Measurements from ENCODE around the gene MRPL49.
"Not testable (repeated sequence)": the region's sequence is repeated elsewhere in the genome, so short reads cannot be mapped to it uniquely, and the experiment has no call there.

Gene MRPL49

DNA sequence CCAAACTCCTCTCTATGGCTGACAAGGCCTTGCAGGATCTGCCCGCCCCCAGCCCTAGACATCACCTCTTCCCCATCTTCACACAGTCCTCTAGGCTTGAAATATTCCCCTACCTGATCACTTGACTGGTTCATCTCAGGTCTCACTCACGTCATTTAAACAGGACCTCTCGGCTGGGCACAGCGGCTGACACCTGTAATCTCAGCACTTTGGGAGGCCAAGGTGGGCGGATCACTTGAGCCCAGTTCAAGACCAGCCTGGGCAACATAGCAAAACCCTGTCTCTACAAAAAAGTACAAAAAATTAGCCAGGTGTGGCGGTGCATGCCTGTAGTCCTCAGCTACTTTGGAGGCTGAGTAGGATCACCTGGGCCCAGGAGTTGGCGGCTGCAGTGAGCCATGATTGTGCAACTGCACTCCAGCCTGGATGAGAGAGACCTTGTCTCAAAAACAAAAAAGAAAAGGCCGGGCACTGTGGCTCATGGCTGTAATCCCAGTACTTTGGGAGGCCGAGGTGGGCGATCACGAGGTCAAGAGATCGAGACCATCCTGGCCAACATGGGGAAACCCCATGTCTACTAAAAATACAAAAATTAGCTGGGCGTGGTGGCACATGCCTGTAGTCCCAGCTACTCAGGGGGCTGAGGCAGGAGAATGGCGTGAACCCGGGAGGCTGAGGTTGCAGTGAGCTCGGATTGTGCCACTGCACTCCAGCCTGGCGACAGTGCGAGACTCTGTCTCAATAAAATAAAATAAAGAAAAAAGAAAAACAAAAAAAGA, 3.0 kb upstream of the MRPL49 start:
- DNase-seq, result not testable (repeated sequence)

DNA sequence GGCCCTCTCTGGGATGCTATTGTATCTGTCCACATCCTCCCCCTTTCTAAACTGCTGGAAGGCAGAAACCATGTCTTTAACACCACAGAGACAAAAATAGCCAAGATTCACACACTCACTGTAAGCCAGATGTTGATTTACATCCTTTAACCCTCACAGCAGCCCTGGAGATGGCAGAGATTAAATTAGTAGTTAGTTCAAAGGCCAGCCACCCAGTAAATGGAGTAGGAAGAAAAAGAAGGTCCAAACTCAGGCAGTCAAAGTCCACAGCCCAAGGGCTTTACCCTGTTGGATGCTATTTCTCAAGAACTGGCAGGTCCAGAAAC, 2.5 kb upstream of the MRPL49 start:
- no peak for DNase-seq

GRCh38 chr11:65120831-65121230, 1.3 kb upstream of the MRPL49 start:
- DNase-seq, result no peak

DNA sequence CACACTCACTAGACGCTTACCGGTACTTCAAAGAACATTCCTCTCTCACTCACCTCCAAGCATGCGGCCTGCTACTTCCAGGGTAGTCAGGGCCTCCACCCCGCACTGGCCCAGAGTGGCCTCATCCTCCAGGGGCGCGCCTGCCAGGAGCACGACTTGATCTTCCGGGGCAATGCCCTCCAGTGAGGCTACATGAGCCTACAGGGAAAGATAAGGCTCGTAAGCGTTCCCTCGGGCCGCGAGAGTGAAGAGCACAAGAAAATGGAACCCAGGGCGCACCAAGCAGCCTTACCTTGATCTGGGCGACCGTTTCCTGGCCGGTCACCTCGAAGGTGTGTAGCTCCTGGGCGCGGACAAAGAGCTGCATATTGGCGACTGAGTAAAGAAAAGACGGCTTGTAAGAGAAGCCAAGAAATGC, 665 bp upstream of the MRPL49 start:
- DNase-seq, result no peak

- no peak for DNase-seq
These were observed 2.5 kb downstream of the MRPL49 start for GRCh38 chr11:65124480-65125196.

GRCh38 chr11:65125197-65126056, 3.3 kb downstream of the MRPL49 start:
- no peak for DNase-seq

DNA sequence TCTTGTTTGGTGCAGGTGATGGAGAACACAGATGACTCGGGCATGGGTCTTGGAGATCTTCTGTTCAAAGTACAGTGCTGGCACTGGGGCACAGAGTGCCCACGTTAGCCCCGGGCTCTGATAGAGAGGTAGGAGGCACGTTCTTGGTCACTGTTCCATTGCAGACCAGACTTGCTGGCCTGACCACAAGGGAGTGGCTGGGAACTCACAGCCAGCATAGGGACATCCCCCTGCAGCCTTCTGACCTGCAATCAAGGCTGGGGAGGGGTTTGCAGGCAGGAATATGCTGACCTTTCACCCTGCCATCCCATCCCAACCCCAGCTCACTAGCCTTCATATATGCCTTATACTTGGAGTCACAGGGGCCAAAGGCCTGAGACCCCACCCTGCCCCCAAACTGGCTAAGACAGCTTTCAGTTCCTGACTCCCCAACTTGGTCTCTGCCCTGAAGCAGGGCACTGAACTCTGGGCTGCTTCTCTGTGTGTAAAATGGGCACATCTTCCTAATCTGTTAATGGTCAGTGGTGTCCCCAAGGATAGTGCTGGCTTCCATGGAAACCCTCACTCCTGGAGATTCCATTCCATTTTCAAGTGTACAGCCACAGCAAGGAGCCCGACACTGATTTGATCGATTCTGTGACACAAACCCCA, 4.6 kb downstream of the MRPL49 start:
- DNase-seq, result no peak

- DNase-seq, result no peak
These were observed 5.5 kb downstream of the MRPL49 start for GRCh38 chr11:65127473-65128181.

GRCh38 chr11:65128182-65129145, 6.3 kb downstream of the MRPL49 start:
- no peak for DNase-seq

GRCh38 chr11:65129649-65130441, 7.7 kb downstream of the MRPL49 start:
- no peak for DNase-seq

DNA sequence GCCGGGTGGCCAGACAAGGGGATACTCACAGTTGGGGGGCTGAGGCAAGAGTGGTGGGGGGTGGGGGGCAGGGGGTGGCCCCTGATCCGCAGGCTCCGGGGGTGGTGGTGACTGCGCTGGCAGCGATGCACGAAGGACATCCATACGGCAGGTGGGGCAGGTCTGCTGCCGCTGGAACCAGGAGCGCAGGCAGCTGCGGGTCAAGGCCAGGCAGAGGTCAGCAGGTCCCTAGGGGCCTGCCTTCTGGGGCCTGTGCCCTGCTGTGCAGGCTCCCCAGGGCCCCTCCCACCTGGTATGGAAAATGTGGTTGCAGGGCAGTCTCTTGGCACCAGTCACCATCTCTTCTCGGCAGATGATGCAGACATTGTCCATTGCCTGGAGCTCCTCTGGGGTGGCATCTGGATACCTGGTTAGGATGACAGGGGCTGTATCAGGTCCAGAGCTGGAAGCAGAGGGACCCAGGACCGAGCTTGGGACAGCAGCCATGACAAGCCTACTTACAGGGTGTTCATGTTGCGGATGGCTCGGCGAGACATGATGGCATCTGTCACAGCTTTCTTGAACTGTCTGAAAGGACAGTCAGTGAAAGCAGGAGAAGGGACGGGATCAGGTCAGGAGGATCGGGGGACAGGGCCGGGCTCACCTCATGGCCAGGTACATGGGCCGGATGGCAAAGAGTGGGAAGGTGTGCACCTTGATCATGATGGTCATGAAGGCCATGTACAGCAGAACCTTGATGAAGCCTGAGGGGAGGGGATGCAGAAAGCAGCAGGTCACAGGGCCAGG, 8.7 kb downstream of the MRPL49 start:
- DNase-seq, result no peak

- no peak for DNase-seq
These were observed 9.3 kb downstream of the MRPL49 start for GRCh38 chr11:65131417-65131776.

DNA sequence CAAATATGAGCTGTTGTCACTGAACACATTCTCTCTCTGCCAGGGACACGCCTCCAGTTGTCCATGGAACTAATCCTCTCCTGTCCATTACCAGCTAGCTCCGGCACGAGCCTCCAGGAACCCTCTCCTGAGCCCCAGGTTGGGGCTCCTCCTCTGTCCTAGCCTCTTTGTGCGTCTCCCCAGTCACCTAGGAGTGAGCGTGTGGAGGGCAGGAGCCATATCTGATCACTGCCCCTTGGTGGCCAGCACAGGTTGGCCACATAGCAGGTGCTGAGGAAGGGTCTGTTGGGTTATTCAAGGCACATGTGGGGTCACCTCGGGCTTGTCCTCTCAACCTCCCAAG, 9.7 kb downstream of the MRPL49 start:
- no peak for DNase-seq

DNA sequence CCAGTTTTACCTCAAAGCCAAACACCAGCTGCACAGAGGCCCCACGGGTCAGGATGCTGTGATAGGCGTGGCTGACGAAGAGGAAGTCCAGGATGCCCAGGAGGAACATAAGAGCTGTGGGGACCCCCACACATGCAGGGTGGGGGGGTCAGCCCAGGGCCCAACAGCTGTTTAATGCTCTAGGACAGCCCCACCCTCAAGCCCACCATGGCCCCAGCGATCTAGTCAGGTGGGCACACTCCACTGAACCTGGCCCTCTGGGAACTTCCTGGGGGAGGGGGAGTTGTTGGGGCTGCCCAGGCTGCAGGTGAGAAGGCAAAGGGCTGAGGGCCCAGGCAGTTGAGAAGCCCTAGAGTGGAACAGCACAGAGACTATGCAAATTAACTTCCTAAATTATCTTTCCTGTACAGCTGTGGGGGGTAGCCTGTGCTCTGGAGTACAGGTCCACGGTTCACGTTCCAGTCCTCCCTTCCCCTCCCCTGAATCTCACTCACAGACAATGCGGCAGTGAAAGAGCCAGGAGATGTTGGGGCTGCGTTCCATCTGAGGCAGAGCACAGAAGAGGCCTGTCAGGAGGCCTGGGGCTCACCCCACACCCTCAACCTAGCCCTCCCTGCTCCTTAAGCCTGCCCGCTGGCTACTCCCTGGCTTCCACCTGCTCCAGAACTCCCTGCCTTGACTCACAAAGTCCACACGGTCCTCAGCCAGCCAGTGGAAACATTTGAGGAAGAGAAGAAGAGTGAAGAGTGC, 10.3 kb downstream of the MRPL49 start:
- no peak for DNase-seq

GRCh38 chr11:65132988-65133700, 11.0 kb downstream of the MRPL49 start:
- peak; percentile 29 for DNase-seq

DNA sequence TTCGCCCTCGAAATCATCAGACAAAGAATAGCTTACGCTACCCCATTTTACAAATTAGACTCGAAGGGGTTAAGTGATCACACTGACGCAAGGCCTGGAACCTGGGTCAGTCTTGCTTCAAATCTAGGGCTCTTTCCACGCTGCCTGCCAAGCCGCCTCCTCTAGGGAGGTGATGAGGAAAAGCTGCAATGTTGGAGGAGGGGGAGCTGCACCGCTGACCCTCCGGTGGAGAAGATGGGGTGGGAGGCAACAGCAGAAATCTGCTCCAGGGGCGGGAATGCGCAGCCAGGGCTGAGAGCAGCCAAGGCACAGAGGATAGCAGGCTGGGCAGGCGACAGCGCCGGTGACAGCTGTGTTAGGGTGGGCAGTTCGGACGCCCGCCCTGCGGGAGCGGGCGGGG, 11.6 kb downstream of the MRPL49 start:
- DNase-seq, result no peak

- DNase-seq, result peak; percentile 86
These were observed 12.3 kb downstream of the MRPL49 start, which contains the start of gene SYVN1 for GRCh38 chr11:65134240-65134951. TSS of gene SYVN1 (minus strand) at chr11:65134519. CDS start at chr11:65133601, 918 bp downstream.
